Nephron (organoid): Measurements from ENCODE around the gene GDF7.

ENCODE experiments used
- H3K27ac Mint-ChIP-seq, 3 experiments: 2 replicates each; pipeline ENCODE4 v1.8.0; 2020; ENCODE audit warnings: mixed read lengths in 3 of 3, mild to moderate bottlenecking in 2 of 3, moderate library complexity in 1 of 3
- H3K27me3 Mint-ChIP-seq: 2 replicates; pipeline ENCODE4 v1.8.0; 2021; ENCODE audit warnings: low read depth, mild to moderate bottlenecking, moderate library complexity, mixed read lengths
- H3K36me3 Mint-ChIP-seq: 2 replicates; pipeline ENCODE4 v1.8.0; 2020; ENCODE audit warnings: low read depth, mixed read lengths
- H3K4me1 Mint-ChIP-seq: 2 replicates; pipeline ENCODE4 v1.8.0; 2020; ENCODE audit warnings: mixed read lengths
- H3K4me3 Mint-ChIP-seq, 3 experiments: 2 replicates each; pipeline ENCODE4 v1.8.0; 2020; ENCODE audit warnings: mild to moderate bottlenecking in 3 of 3, mixed read lengths in 3 of 3, moderate library complexity in 2 of 3
- H3K9me3 Mint-ChIP-seq: 2 replicates; pipeline ENCODE4 v1.8.0; 2020; ENCODE audit warnings: mixed read lengths
- TF ChIP-seq, protein P1 (sequence below), 3 experiments: fragments of 200-600 bp; sonication (generic); IDR thresholded peaks; one replicate each; pipeline ENCODE4 v1.5.0; 2021; ENCODE audit warnings: antibody characterized with exemption in 3 of 3; ENCODE audit not compliant: unreplicated experiment in 3 of 3

GDF7 gene

DNA sequence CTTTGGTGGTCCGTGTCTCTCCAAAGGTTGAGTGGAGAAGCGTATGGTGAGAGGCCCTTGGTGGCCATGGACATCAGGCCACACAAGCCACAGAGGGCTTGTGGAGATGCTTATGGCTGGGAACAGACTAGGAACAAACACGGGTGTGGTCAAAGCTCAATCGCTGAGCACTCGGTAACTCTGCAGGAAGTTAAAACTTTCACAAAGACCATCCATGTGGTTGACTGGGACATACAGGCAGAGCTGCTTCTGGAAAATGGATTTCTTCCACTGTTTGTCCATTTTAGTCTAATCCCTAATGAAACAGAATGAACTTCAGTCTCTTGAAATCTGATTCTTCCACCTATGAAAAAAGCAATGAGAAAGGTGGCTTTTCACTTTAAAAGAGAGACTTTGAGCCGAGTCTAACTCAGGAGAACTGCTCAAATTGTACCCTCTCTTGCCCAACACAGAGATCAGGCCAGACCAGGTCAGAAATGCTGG is 17.7 kb downstream of the GDF7 start:
- Mint-ChIP-seq H3K4me1 (no peaks in the 10 kb centered on the region), H3K4me3 (no peak overlapping the region), H3K27ac (no peak overlapping the region), H3K36me3 (peaks cover 76% of the 10 kb centered on the region), H3K9me3 (no peaks in the 10 kb centered on the region), H3K27me3 (peaks cover 6% of the 10 kb centered on the region)
- TF ChIP-seq, protein P1, sequence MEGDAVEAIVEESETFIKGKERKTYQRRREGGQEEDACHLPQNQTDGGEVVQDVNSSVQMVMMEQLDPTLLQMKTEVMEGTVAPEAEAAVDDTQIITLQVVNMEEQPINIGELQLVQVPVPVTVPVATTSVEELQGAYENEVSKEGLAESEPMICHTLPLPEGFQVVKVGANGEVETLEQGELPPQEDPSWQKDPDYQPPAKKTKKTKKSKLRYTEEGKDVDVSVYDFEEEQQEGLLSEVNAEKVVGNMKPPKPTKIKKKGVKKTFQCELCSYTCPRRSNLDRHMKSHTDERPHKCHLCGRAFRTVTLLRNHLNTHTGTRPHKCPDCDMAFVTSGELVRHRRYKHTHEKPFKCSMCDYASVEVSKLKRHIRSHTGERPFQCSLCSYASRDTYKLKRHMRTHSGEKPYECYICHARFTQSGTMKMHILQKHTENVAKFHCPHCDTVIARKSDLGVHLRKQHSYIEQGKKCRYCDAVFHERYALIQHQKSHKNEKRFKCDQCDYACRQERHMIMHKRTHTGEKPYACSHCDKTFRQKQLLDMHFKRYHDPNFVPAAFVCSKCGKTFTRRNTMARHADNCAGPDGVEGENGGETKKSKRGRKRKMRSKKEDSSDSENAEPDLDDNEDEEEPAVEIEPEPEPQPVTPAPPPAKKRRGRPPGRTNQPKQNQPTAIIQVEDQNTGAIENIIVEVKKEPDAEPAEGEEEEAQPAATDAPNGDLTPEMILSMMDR (IDR thresholded peaks at IDR 0.05; ENCODE audit: unreplicated experiment in 3 of 3): no peak

DNA sequence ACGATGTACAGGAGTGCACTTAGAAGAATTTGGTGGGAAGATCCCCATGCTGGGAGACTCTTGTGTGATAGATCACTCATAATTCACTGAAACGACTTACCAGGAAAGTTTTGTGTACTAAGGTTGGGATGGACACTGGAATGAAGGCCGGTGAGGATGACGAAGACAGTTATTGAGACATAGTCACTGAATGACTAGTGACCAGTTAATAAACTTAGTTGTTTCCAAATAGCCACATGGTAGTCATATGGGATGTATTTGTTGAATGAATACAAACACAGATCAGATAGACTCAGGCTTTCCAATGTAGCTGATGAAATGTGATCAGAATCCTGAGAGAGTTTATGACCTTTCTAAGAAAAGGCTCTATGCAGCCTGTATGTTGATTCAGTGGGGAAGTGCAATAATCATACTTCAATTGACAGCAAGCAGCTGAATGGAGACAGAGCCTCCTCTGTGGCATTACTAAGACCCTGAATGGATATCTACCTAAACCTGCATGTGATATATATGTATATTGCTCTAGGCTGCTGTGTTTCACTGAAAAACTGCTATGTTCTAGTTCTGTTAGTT is 20.4 kb downstream of the GDF7 start:
- Mint-ChIP-seq H3K4me1 (no peaks in the 10 kb centered on the region), H3K36me3 (peaks cover 61% of the 10 kb centered on the region), H3K9me3 (no peaks in the 10 kb centered on the region), H3K27ac (no peak overlapping the region), H3K4me3 (no peak overlapping the region), H3K27me3 (peaks cover 3% of the 10 kb centered on the region)
- TF ChIP-seq, protein P1 (IDR thresholded peaks at IDR 0.05; ENCODE audit: unreplicated experiment in 3 of 3): no peak

DNA sequence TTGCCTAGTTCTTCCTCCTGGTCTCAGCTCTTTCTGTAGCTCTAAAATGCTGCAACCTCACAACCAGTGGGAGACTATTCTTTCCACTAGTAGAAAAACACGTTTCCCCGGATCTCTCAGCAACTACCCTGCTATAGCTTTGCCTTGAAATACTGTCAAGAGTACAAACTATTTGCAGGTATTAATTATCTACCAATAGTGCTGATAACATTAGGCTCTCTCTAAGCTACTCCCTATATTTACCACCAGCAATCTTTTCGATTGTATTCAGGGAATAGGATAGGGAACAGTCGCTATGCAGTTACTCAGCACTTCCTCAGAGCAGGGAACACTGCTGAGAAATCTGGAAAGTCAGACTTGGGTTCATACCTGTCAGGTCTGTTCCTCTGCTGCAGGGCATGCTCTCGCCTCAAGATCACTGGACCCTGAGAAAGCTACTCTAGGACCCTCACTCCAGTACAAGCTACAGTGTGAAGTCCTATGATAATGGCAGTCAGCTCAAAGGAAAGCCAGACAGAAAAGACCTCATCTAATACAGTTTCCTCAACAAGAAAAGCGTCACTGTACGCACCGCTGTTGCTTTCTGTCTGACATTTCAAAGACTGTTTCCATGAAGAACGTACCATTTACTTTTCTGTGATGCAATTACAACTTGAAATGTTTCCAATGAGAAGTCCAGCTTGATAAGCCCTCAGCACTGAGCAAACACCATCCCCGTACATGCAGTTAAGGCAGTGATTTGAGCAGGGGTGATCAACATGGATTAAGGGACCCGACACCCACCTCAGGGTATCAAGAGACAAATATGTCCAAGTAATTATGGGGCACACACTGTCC is 22.7 kb downstream of the GDF7 start:
- H3K4me1 Mint-ChIP-seq: no peaks in the 10 kb centered on the region
- H3K4me3 Mint-ChIP-seq: no peak overlapping the region
- TF ChIP-seq, protein P1 (IDR thresholded peaks at IDR 0.05; ENCODE audit: unreplicated experiment in 3 of 3): no peak

DNA sequence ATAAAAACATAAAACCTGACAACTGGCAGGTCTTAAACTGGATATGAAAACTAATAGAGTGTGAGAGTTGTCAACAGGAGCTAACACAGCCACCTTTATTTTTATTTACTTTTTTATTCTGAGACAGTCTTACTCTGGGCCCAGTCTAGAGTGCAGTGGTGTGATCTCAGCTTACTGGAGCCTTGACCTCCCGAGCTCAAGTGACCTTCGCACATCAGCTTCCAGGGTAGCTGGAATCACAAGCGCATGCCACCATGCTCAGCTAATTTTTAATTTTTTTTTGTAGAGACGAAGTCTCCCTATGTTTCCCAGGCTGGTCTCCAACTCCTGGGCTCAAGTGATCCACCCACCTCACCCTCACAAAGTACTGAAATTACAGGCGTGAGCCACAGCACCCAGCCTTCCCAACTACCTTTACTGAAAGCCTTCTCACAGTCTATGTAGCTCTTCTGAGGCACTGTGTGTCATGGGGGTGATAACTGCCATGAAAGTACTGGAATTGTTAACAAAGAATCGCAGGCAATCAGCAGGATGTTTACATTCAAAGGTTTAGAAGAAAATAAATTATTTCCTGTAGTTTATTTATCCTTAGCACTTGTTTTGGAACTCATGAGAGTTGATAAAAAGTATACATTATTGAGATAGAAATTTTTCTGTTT is 24.3 kb downstream of the GDF7 start:
- Mint-ChIP-seq H3K9me3 (no peaks in the 10 kb centered on the region), H3K4me3 (no peak overlapping the region), H3K27me3 (no peaks in the 10 kb centered on the region), H3K4me1 (no peaks in the 10 kb centered on the region), H3K36me3 (peaks cover 31% of the 10 kb centered on the region), H3K27ac (no peak overlapping the region)
- TF ChIP-seq, protein P1 (IDR thresholded peaks at IDR 0.05; ENCODE audit: unreplicated experiment in 3 of 3): no peak

More for the DNA sequence above, 22.7 kb downstream of the GDF7 start:
- no peaks in the 10 kb centered on the region for H3K9me3 Mint-ChIP-seq
- no peak overlapping the region for H3K27ac Mint-ChIP-seq
- H3K36me3 Mint-ChIP-seq: peaks cover 40% of the 10 kb centered on the region
- H3K27me3 Mint-ChIP-seq: no peaks in the 10 kb centered on the region

DNA sequence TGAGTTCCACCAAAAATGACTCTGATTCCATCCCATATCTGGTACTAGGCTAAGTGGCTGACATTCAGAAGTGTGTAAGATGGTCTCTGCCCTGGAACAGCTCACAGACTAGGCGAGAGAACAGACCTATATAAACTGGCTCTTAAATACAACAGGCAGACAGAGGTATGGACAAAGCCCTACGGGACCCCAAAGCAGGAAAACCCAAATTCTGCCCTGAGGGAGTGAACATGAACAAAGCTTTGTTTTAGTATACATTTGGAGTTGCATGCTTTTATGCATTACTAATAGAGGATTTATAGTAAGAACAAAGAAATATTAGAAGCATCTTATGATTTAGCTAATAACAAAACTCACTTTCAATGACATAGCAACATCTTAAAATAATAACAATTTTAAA is 25.1 kb downstream of the GDF7 start:
- Mint-ChIP-seq H3K4me1 (peaks cover 4% of the 10 kb centered on the region), H3K36me3 (peaks cover 22% of the 10 kb centered on the region), H3K27ac (no peak overlapping the region), H3K9me3 (no peaks in the 10 kb centered on the region), H3K27me3 (no peaks in the 10 kb centered on the region), H3K4me3 (no peak overlapping the region)
- TF ChIP-seq, protein P1 (IDR thresholded peaks at IDR 0.05; ENCODE audit: unreplicated experiment in 3 of 3): no peak
